IMR-90 (cell line): ENCODE data around the gene ITGAX. TPM values are rescaled to one million over a fixed set of nuclear protein-coding genes. Genes with fewer than 3 reads are reported as not detected.

ENCODE experiments used
- ATAC-seq: fragments of 200-7000 bp; cut with Tn5 transposase; 2 replicates; pipeline ENCODE4 v1.9.1; 2020; ENCODE audit warnings: low read depth, mild to moderate bottlenecking, moderate library complexity
- BruUV-seq: library from RNA; stranded (reverse); fragments of 400-500 nt; replicated peaks from 2 replicates; lab custom pipeline; 2021; lab: Mats Ljungman, UMichigan
- CTCF ChIA-PET: fragments of 300-600 bp; formaldehyde crosslinking; extraction: SDS; loops from one replicate; lab custom pipeline; 2021; ENCODE audit warnings: antibody characterized with exemption; lab: Yijun Ruan, JAX
- POLR2A ChIA-PET: fragments of 300-600 bp; sonication (Branson Sonifier 250); formaldehyde crosslinking; loops from one replicate; lab custom pipeline; 2022; ENCODE audit warnings: antibody characterized with exemption; ENCODE audit not compliant: unreplicated experiment; lab: Charles Lee
- DNase-seq: peaks from one replicate; pipeline ENCODE4 v3.0.0; 2013
- H2AFZ ChIP-seq: replicated peaks from 2 replicates; pipeline ENCODE3; 2013; ENCODE audit warnings: low read length, mild to moderate bottlenecking; ENCODE audit not compliant: poor library complexity
- H2AK5ac ChIP-seq: 2 replicates; pipeline ENCODE4 v1.6.1; 2013; ENCODE audit warnings: low read depth, low read length, inconsistent platforms
- H2AK9ac ChIP-seq: replicated peaks from 2 replicates; pipeline ENCODE3; 2013; ENCODE audit warnings: mild to moderate bottlenecking, low read depth, low read length, moderate library complexity; ENCODE audit not compliant: poor library complexity
- H2BK120ac ChIP-seq: 2 replicates; pipeline ENCODE4 v1.6.1; 2013; ENCODE audit warnings: low read depth, low read length, inconsistent platforms
- H2BK15ac ChIP-seq: 3 replicates; pipeline ENCODE4 v1.6.1; 2013; ENCODE audit warnings: low read depth, low read length, inconsistent platforms
- H2BK20ac ChIP-seq: 2 replicates; pipeline ENCODE4 v1.6.1; 2013; ENCODE audit warnings: low read depth, mild to moderate bottlenecking, inconsistent platforms, low read length, moderate library complexity
- H2BK5ac ChIP-seq: 2 replicates; pipeline ENCODE4 v1.6.1; 2013; ENCODE audit warnings: mild to moderate bottlenecking, low read depth, low read length, inconsistent platforms; ENCODE audit not compliant: poor library complexity, severe bottlenecking
- H3K14ac ChIP-seq: replicated peaks from 2 replicates; pipeline ENCODE4 v1.6.1; 2013; ENCODE audit warnings: low read depth, low read length, inconsistent platforms
- H3K18ac ChIP-seq: 2 replicates; pipeline ENCODE4 v1.6.1; 2013; ENCODE audit warnings: low read depth, low read length, control low read depth
- H3K23ac ChIP-seq: 2 replicates; pipeline ENCODE4 v1.6.1; 2013; ENCODE audit warnings: low read depth, low read length, inconsistent platforms
- H3K27ac ChIP-seq: 2 replicates; pipeline ENCODE4 v1.5.1; 2013; ENCODE audit warnings: mild to moderate bottlenecking, control low read depth, low read length; ENCODE audit not compliant: insufficient read depth
- H3K27me3 ChIP-seq: 2 replicates; pipeline ENCODE4 v1.6.1; 2013; ENCODE audit warnings: low read length; ENCODE audit not compliant: control insufficient read depth, insufficient read depth
- H3K36me3 ChIP-seq: 2 replicates; pipeline ENCODE4 v1.6.1; 2013; ENCODE audit warnings: low read length, mixed read lengths; ENCODE audit not compliant: control insufficient read depth, insufficient read depth
- H3K4ac ChIP-seq: 2 replicates; pipeline ENCODE4 v1.6.1; 2013; ENCODE audit warnings: low read depth, low read length, inconsistent platforms
- H3K4me1 ChIP-seq: 2 replicates; pipeline ENCODE4 v1.6.1; 2013; ENCODE audit warnings: low read length, mixed read lengths; ENCODE audit not compliant: control insufficient read depth, insufficient read depth
- H3K4me2 ChIP-seq: 2 replicates; pipeline ENCODE4 v1.6.1; 2013; ENCODE audit warnings: low read depth, mild to moderate bottlenecking, control low read depth, low read length, moderate library complexity
- H3K4me3 ChIP-seq: 2 replicates; pipeline ENCODE4 v1.5.1; 2013; ENCODE audit warnings: low read depth, mild to moderate bottlenecking, control low read depth, low read length, moderate library complexity; ENCODE audit not compliant: insufficient read depth
- H3K56ac ChIP-seq: 2 replicates; pipeline ENCODE4 v1.6.1; 2013; ENCODE audit warnings: low read length, inconsistent platforms; ENCODE audit not compliant: insufficient read depth; ENCODE audit errors: extremely low read depth
- H3K79me1 ChIP-seq, 2 experiments: 2 replicates each; pipeline ENCODE4 v1.6.1; 2013; ENCODE audit warnings: low read length in 2 of 2, inconsistent platforms in 1 of 2, low read depth in 1 of 2
- H3K9ac ChIP-seq: 2 replicates; pipeline ENCODE4 v1.6.1; 2013; ENCODE audit warnings: low read depth, low read length, control low read depth
- H3K9me1 ChIP-seq: 2 replicates; pipeline ENCODE4 v1.6.1; 2013; ENCODE audit warnings: low read length, inconsistent platforms; ENCODE audit not compliant: insufficient read depth
- H3K9me3 ChIP-seq: 2 replicates; pipeline ENCODE4 v1.6.1; 2013; ENCODE audit warnings: low read length; ENCODE audit not compliant: control insufficient read depth, insufficient read depth
- H4K20me1 ChIP-seq: 2 replicates; pipeline ENCODE4 v1.6.1; 2013; ENCODE audit warnings: low read length, inconsistent platforms; ENCODE audit not compliant: insufficient read depth
- H4K5ac ChIP-seq: 2 replicates; pipeline ENCODE4 v1.6.1; 2013; ENCODE audit warnings: mild to moderate bottlenecking, low read depth, low read length, control low read depth
- H4K8ac ChIP-seq, 2 experiments: 2 replicates each; pipeline ENCODE4 v1.6.1; 2013; ENCODE audit warnings: low read depth in 2 of 2, low read length in 2 of 2, control low read depth in 1 of 2, inconsistent platforms in 1 of 2
- H4K91ac ChIP-seq: 2 replicates; pipeline ENCODE4 v1.6.1; 2013; ENCODE audit warnings: low read depth, low read length, inconsistent platforms; ENCODE audit not compliant: insufficient read depth
- CEBPB ChIP-seq: IDR thresholded peaks from 2 replicates; pipeline ENCODE4 v1.6.1; 2012; ENCODE audit warnings: low read depth, low read length, improper control_type of control experiment
- CHD1 ChIP-seq: IDR thresholded peaks from 2 replicates; pipeline ENCODE4 v1.6.1; 2012; ENCODE audit warnings: low read depth, low read length, improper control_type of control experiment
- CTCF ChIP-seq: conservative IDR thresholded peaks from 2 replicates; pipeline ENCODE4 v1.5.1; 2012; ENCODE audit warnings: mild to moderate bottlenecking, low read depth, low read length, improper control_type of control experiment
- WGBS, 2 experiments: methylation state at CpG; one replicate each; pipeline versions ENCODE4 v1.1.5 to v1.1.7; 2013; ENCODE audit warnings: missing lambda C conversion rate in 2 of 2; ENCODE audit not compliant: insufficient read length in 1 of 2; ENCODE audit errors: extremely low coverage in 2 of 2; 5-methylcytosine and 5-hydroxymethylcytosine counted together
- dilution Hi-C: fragments of 300-500 bp; cut with HindIII; formaldehyde crosslinking; loops from one replicate; pipeline ENCODE4 v1.14.3; 2018; ENCODE audit warnings: low sequenced_read_pairs; ENCODE audit not compliant: unreplicated experiment
- in situ Hi-C: fragments of 300-500 bp; cut with MboI; formaldehyde crosslinking; loops from 3 replicates; pipeline ENCODE4 v1.14.3; 2019; ENCODE audit warnings: low sequenced_read_pairs, inconsistent platforms, mixed read lengths
- intact Hi-C: fragments of 100-400 bp; cut with micrococcal nuclease; formaldehyde crosslinking; loops from 2 replicates; pipeline ENCODE4 v1.10.0; 2022
- polyA plus RNA-seq, 3 experiments: library from polyadenylated mRNA; depleted of rRNA; stranded (reverse); fragments of >200 nt; gene quantifications; 2 replicates each; pipeline ENCODE4 v1.2.3, GENCODE V29; 2012; ENCODE audit warnings: low replicate concordance in 1 of 3
- total RNA-seq: library from RNA; depleted of rRNA; stranded (reverse); fragments of >200 nt; gene quantifications from 2 replicates; pipeline ENCODE4 v1.2.3, GENCODE V29; 2012

ITGAX gene
- total and polyA plus RNA-seq, 2 of the 4 experiments (the other 2 are of a cell fraction) = 0.09 to 0.18 TPM

- no peak for TF ChIP-seq CHD1
- no peak for TF ChIP-seq CEBPB
- no peak for TF ChIP-seq CTCF
- Histone ChIP-seq H2BK15ac (no peak overlapping the region), H3K27me3 (peaks cover 27% of the 10 kb centered on the region), H3K79me1 (no peaks in the 10 kb centered on the region), H2BK120ac (no peak overlapping the region), H4K91ac (no peak overlapping the region), H3K9ac (no peak overlapping the region), H2BK5ac (no peak overlapping the region), H3K4me3 (peak overlapping the region; percentile 26; the same call in 1 of the 2 replicates), H3K36me3 (no peaks in the 10 kb centered on the region), H2AK5ac (no peak overlapping the region), H3K4ac (no peak overlapping the region), H2AK9ac (no peak overlapping the region), H2BK20ac (no peak overlapping the region), H3K9me3 (no peaks in the 10 kb centered on the region; the same call in 1 of the 2 replicates), H4K8ac (no peak overlapping the region), H3K18ac (no peak overlapping the region), H2AFZ (peak overlapping the region; percentile 51), H3K4me2 (no peak overlapping the region; the same call in 1 of the 2 replicates), H4K5ac (no peak overlapping the region), H3K23ac (no peak overlapping the region), H3K14ac (no peak overlapping the region), H3K27ac (no peak overlapping the region), H4K20me1 (no peaks in the 10 kb centered on the region), H3K4me1 (no peaks in the 10 kb centered on the region), H3K9me1 (no peaks in the 10 kb centered on the region), H3K56ac (no peak overlapping the region)
- POLR2A ChIA-PET = no interaction called here
- no peak for DNase-seq
- CTCF ChIA-PET = no interaction called here
- ATAC-seq = peak; percentile 21; the same call in 1 of the 2 replicates
- no TSS peak for BruUV-seq
- 16% methylated on average over 11 of the region's 46 CpGs; no CpG with 5 or more reads in 1 of the 2 experiments for WGBS, 2 experiments
- intact Hi-C loops (no loop called here), dilution Hi-C loops (no loop called here), in situ Hi-C loops (no loop called here)
These were observed 23.7 kb upstream of the ITGAX start for GRCh38 chr16:31331141-31331764.
